ENCODE measurements around the gene MYL2.

- TF ChIP-seq SMC3 (IDR thresholded peaks at IDR 0.05; ENCODE audit: borderline replicate concordance, low read length) (no peak), BACH1 (IDR thresholded peaks at IDR 0.05; ENCODE audit: borderline replicate concordance) (no peak), EZH2 (IDR thresholded peaks at IDR 0.05; ENCODE audit: borderline replicate concordance, control insufficient read depth, low read depth, low read length) (no peak), JUND (IDR thresholded peaks at IDR 0.05; ENCODE audit: low read depth, low read length) (no peak), TARDBP (IDR thresholded peaks at IDR 0.05; ENCODE audit: borderline replicate concordance) (no peak), ZSCAN29 (IDR thresholded peaks at IDR 0.05) (no peak), EP300 (IDR thresholded peaks at IDR 0.05; ENCODE audit: borderline replicate concordance in 1 of 2, control insufficient read depth in 1 of 2, low read depth in 2 of 2, low read length in 2 of 2) (no peak), FOS (IDR thresholded peaks at IDR 0.05; ENCODE audit: borderline replicate concordance, extremely low read depth, insufficient read length) (no peak), POLR2AphosphoS5 (IDR thresholded peaks at IDR 0.05; ENCODE audit: low read length) (no peak)
These were observed 58.0 kb downstream of the MYL2 start for GRCh38 chr12:110862329-110862728.

All from GM12878 (cell line).